HG03432 (cell line): ENCODE measurements around the gene GAS5.
"Not testable (repeated sequence)": the region's sequence is repeated elsewhere in the genome, so short reads cannot be mapped to it uniquely, and the experiment has no call there.

ENCODE experiments used
- ATAC-seq: cut with Tn5 transposase; IDR thresholded peaks from one replicate; pipeline ENCODE4 v1.9.1; 2021; ENCODE audit warnings: mild to moderate bottlenecking, moderate library complexity; ENCODE audit not compliant: unreplicated experiment

The GAS5 gene

DNA sequence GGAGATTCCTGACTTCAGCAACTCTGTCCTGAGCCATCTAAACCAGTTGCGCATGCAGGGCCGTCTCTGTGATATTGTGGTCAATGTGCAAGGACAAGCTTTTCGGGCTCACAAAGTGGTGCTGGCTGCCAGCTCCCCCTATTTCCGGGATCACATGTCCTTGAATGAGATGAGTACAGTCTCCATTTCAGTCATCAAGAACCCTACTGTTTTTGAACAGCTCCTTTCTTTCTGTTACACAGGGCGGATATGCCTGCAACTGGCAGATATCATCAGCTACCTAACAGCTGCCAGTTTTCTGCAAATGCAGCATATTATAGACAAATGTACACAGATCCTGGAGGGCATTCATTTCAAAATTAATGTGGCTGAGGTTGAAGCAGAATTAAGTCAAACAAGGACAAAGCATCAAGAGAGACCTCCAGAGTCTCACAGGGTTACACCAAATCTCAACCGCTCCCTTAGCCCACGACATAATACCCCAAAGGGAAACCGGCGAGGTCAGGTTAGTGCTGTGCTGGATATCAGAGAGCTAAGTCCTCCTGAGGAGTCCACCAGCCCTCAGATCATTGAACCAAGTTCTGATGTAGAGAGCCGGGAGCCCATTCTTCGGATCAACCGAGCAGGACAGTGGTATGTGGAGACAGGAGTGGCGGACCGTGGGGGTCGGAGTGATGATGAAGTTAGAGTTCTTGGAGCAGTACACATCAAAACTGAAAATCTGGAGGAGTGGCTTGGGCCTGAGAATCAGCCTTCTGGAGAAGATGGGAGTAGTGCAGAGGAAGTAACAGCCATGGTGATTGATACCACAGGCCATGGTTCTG lies 2.7 kb upstream of the GAS5 start:
- ATAC-seq = no peak

DNA sequence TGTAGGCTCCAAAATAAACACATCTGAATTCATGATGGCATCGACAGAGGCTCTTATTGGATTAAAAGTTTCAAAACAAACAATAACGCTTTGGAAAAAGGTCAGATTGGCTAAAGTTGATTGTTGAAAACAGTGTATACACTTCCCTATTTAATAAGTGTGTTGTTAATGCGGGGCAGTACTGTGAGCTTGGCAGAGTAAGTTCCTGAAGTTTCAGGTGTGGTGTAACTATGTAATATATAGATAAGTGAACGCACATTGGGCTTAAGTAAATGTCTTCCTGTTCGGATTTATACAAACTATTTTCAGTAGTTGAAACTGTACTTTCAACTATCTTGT lies 1.2 kb upstream of the GAS5 start:
- no peak for ATAC-seq

DNA sequence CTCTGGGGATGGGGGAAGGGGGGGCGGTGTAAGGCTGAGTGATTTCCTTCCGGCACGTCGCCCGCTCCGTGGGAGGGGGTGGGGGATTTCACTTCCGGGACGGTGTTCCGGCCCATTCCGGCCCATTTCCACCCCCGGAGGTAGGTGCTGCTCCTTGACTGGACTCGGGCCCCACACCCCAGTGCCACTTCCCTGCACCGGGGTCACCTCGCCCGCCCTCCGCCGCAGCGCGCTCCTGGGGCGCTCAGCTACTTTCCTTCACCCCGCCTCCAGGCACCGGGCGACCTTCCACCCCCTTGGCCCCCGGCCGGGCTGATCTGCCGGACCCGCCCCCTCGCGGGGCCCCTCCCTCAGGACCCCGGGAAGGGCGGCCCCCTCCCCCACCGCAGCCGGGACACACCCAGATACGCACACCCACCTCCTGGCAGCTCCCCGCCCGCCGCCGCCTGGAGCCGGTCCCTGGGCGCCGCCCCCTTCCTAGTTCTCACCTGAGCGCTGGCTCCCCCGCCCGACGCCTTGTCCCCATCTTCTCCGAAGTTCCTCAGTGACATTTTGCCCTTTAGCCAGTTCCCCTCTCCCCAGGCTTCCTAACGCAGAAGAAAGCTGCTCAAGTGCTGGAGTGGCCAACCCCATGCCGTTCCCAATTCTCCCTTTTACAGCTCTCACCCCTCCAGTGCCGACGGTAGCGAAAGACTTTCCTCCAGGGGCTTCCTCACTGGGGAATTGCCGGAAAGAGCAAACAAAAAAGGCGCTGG lies 654 bp upstream of the GAS5 start, which contains the start of gene ZBTB37:
ZBTB37 (plus strand) TSS at position 115 of the 755 bp plus-strand sequence. CDS start 1,846 bp downstream, outside the sequence.
- peak; percentile 74 for ATAC-seq

DNA sequence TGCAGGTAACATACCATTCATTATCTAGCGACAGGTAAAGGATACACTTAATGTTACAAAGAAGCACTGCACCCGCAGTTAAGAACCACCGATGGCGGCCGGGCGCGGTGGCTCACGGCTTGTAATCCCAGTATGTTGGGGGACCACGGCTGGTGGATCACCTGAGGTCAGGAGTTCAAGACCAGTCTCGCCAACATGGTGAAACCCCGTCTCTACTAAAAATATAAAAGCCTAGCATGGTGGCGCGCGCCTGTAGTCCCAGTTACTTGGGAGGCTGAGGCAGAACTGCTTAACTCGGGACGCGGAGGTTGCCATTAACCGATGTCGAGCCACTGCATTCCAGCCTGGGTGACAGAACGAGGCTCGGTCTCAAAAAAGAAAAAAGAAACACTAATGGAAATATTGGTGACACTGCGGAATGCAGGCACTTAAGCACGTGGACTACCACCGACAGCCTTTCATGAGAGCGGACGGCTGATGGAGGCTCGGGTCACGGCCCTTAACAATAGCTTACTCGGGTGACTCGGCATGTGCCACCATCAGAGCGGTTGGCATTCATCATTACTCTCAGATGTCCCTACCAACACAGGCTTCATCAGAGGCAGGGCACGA lies 542 bp downstream of the GAS5 start:
- ATAC-seq = no peak

DNA sequence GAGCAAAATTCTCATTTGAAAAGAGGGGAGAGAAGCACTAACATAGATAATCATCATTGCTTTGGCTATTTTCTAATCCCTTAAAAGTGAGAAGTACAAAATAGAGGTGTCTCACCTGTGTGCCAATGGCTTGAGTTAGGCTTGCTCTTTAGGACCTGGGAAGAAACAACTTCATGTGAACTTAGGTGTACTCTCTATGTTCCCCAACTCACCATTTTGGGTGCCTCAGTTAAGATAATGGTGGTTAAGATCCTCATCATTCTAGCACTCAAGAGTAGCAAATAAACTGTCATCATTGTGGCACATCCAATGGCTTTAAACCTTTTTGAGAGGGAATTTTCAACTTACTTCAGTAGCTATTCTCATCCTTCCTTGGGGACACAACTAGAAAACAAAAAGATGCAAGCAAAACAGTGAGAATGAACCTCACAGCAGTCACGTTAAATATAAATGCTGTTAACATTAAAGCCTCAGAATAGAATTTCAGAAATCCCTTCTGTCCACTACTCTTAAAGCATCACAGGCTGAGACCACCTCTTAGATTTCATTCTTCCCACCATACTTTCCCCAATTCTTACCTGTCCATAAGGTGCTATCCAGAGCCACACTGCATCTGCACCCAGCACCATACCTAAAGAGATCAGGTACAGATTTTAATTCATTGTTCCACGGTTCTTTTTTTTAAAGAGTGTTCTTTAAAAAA lies 1.2 kb downstream of the GAS5 start:
- no peak for ATAC-seq

DNA sequence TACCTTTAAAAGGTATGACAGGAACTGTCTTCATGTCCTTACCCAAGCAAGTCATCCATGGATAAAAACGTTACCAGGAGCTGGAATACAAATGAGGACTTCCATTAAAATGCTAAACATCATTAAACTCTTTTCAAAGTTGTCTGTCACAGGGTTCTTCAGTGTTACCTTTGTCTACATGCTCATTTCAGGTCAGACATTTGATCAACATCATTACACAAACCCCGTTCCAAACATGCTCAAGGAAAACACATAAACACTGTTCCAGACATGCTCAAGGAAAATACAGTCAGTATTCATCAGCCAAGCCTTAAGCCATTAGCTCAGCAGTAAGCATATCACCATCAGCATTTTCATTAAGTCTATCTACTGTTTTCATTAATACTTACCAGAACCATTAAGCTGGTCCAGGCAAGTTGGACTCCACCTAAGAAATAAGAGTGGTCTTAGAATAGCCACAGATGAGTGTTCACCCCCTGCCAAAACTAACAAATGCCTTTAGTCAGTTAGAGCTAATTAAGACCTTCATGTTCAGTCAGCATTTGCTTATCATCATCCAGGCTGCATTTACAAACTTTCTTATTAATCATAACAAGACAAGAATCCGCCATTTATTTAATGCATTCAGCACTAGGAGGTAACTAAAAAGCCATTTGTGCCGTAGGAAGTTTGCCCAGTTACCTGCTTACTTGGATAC lies 2.2 kb downstream of the GAS5 start:
- no peak for ATAC-seq

DNA sequence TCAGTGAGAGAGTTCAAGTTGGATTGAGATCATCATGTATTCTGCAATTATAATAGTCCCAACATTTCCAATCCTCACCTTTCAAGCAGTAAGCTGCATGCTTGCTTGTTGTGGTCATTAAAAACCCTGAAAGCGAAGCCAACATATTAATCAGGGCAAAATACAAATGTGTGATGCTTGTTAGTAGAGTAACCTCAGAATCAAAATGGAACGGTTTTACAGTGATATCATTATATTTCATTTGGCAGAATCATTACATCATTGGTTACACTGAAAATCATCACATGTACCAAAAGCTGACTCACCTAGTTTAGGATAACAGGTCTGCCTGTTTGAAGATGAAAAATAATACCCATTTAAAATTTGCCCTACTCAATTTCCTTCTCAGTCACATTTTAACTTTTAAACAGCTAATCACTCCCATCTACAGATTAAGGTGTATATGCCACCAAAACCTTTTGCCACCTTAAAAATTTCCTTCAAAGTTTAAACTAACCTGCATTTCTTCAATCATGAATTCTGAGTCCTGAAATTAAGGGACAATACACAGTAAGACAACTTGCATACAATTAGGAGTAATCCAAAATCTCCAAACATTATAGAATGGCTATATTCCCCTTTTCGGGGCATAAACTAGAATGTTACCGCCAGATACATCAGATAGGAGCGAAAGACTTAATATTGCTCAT lies 3.5 kb downstream of the GAS5 start:
- ATAC-seq = no peak

DNA sequence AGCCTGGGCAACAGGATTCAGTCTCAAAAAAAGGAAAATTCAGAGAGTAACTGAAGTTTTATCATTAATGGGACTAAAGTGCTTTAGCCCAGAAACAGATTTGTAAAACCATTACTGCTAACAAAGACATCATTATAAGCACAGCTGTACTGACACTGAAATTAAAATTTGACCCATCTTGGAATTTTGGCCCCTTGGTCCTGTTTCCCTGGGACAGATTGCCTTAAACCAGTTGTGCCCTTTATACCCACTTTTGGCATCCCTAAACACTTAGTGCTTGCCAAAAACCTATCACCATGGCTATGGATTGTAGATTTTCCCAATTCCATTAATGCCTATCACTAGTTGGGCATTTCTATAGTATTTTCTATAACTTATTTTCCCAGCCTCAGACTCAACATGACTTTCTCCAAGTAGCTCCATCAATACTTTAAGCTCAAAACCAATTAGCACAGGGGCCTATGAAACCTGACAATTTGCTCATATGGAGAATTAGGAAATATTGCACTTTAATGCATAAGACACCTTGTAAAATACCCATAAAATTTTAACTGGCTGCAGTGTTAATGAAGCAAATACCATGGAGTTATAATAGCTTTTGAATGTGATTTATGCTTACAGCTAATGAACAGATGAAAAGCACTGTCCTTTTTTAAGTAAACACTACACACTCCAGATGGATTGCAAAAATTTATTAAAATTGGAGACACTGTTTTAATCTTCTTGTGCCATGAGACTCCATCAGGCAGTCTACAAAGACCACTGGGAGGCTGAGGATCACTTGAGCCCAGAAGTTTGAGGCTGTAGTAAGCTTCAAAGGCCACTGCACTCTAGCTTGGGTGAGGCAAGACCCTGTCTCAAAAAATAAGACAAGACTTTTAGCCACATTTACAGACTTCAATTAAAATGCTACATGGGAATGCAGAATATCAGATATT lies 4.3 kb downstream of the GAS5 start:
- no peak for ATAC-seq

DNA sequence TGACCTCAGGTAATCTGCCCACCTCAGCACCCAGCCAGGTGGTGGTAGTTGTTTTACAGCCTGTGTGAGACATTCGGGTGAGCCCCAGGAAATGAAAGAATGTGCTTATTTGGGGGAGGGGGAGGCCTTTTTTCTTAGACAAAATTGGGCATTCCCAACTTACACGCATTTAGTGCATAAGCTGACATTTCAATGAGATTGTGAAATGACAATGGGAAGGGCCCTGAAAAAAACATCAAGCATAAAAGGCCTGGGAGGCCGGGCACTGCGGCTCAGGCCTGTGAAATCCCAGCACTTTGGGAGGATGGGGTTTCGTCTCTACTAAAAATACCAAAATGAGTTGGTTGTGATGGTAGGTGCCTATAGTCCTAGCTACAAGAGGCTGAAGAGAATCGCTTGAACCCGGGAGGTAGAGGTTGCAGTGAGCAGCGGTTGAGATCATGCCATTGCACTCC lies 5.0 kb downstream of the GAS5 start:
- ATAC-seq = no peak

DNA sequence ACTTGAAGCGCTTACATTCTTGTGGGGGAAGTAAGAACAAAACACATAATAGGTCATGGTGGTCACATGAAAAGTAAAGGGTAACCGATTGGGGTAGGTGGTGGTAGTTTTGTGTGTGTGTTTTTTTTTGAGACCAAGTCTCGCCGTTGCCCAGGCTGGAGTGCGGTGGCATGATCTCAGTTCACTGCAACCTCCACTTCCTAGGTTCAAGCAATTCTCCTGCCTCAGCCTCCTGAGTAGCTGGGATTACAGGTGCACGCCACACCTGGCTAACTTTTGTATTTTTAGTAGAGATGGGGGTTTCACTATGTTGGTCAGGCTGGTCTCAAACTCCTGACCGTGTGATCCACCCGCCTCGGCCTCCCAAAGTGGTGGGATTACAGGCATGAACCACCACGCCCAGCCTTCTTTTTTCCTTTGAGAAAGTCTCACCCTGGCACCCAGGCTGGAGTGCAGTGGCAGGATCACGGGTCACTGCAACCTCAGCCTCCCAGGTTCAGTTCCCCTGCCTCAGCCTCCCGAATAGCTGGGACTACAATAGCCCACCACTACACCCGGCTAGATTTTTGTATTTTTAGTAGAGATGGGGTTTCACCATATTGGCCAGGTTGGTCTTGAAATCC lies 5.5 kb downstream of the GAS5 start:
- ATAC-seq = not testable (repeated sequence)

DNA sequence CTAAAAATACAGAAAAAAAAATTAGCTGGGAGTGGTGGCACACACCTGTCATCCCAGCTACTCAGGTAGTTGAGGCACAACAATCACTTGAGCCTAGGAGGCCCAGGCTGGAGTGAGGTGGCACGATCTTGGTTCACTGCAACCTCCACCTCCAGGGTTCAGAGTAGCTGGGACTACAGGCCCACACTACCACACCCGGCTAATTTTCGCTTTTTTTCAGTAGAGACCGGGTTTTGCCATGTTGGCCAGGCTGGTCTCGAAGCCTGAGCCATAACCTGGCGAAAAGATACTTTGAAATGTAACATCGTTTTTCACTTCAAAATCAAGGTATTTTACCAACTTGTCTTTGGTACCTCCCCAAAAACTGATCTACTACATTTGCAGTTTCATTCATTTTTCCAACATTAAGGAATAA lies 6.1 kb downstream of the GAS5 start:
- ATAC-seq = no peak

DNA sequence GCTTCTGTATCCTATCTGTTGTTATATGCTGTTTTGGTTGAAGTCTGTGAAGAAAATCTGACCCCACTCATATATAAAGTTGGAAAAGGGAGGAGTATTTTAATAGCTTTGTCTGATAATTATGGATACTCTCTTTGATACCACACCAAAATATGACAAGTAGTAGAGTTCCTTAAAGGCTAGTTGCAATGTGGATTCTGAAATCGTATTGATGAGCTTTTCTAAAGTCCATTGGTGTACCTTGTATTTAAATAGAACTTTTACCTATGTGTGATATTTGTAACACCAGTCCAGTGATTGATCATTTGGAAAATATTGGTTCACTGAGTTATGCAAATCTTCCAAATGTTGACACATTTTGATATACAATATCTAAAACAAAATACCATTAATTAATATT lies 7.7 kb downstream of the GAS5 start:
- ATAC-seq = no peak

DNA sequence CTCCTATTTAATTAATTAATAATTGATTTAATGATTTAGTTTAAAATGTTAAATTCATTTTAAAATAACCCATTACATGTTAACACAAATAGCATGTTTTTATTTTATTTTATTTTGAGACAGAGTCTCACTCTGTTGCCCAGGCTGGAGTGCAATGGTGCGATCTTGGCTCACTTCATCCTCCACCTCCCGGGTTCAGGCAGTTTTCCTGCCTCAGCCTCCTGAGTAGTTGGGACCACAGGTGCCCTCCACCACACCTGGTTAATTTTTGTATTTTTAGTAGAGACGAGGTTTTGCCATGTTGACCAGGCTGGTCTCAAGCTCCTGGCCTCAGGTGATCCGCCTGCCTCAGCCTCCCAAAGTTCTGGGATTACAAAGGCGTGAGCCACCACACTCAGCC lies 8.2 kb downstream of the GAS5 start:
- not testable (repeated sequence) for ATAC-seq

DNA sequence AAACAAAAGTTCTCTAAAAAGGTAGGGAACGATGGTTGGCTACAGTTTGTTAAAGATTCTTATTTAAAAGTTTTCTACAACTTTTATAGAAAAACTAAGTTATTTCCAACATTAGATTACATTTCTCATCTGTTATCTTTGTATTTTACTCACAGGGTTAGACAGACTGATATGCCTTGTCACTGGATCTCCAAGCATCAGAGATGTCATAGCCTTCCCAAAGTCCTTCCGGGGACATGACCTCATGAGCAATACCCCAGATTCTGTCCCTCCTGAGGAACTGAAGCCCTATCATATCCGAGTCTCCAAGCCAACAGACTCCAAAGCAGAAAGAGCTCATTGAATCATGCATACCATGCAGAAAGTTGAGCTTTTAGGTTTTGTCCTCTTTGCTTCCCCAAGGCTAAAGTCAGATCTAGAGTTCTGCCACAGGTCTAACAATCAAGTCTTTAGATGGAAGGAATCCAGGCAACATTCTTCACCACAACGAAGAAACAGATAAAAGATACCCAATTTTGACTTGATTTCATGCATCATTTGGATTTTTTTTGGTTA lies 10.3 kb downstream of the GAS5 start:
- ATAC-seq = no peak

DNA sequence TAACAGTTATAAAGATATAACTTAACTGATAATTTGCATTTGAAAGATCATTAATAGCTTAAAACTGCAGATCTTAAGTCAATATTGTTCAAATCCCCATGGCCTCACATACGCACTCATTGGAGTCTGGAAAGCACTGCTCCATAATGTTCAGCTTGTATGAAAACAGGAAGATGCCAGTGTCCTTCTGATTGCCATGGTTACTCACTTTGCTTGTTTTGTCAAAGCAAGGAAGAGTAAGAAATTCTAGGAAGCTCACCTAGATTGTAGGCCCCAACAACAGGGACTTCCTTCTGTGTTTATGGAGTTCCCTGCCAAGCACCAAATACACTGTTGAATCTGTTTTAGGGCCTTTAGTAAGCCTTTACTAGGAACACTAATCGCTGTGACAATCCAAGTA lies 10.9 kb downstream of the GAS5 start:
- ATAC-seq = no peak

DNA sequence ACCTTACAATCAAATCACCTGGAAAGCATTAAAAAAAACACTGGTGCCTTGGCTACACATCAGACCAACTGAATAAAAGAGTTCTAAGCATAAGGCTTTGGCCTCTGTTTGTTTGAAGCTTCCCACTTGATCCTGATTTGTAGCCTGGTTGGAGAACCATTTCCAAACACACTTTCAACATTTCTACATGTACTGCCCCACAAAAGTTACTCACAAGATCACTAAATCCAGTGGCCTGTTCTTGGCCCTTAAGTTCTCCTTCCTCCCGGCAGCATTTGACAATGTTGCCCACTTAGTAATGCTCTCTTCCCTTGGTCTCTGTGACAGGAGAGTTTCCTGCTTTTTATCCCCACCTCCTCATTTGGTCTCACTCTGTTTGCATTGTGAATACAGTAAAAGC lies 11.8 kb downstream of the GAS5 start:
- ATAC-seq = no peak

DNA sequence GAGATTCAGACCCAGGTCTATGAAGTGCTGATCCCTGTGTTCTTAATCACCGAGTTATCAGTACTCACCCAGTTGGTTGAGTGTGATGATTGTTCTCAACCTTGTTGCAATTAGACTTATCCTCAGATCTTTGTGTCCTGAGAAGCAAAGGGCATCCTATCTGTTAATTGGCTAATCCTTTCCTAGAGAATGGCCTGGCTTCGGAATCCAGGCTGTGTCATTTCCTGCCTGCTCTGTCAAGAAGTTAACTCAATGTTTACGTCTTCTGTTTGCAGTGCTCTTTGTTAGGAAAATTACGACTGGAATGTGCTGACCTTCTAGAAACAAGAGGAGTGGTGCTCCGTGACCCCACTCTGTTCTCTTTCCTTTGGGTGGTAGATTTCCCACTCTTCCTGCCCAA lies 14.7 kb downstream of the GAS5 start:
- ATAC-seq = no peak

DNA sequence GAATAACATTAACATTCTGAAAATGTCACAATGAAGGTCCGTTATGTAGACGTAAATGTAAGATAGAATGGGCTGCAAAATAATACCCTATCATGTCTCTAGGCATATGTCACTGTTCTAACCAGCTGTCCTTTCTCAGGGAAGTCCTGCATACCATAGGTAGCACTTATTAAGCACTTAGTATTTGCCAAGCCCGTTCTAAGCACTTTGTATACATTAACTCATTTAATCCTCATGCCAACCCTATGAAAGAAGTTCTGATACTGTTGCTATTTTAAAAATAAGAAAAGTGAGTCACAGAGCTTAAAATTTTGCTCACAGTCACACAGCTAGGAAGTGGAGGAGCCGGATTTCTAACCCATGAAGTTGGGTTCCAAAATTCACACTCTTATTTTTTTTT lies 15.7 kb downstream of the GAS5 start:
- ATAC-seq = no peak
